Chondrocyte (in vitro differentiated cells): ENCODE measurements around the gene PPP2R1B. TPM values are rescaled to one million over a fixed set of nuclear protein-coding genes. Genes with fewer than 3 reads are reported as not detected.

ENCODE experiments used
- DNase-seq: peaks from one replicate; pipeline ENCODE4 v3.0.0; 2021; ENCODE audit warnings: mixed read lengths, low spot score
- H3K27ac Mint-ChIP-seq: one replicate; pipeline ENCODE4 v1.8.0; 2021; ENCODE audit warnings: mild to moderate bottlenecking, moderate library complexity, mixed read lengths; ENCODE audit not compliant: unreplicated experiment
- H3K27me3 Mint-ChIP-seq: 2 replicates; pipeline ENCODE4 v1.8.0; 2021; ENCODE audit warnings: low read depth, mixed read lengths
- H3K36me3 Mint-ChIP-seq: 2 replicates; pipeline ENCODE4 v1.8.0; 2021; ENCODE audit warnings: low read depth, mixed read lengths
- H3K4me1 Mint-ChIP-seq: 2 replicates; pipeline ENCODE4 v1.8.0; 2021; ENCODE audit warnings: low read depth, mild to moderate bottlenecking, mixed read lengths
- H3K4me3 Mint-ChIP-seq: one replicate; pipeline ENCODE4 v1.8.0; 2021; ENCODE audit warnings: mild to moderate bottlenecking, moderate library complexity, mixed read lengths; ENCODE audit not compliant: unreplicated experiment
- H3K9me3 Mint-ChIP-seq: 2 replicates; pipeline ENCODE4 v1.8.0; 2021; ENCODE audit warnings: low read depth, mixed read lengths
- total RNA-seq: library from RNA; stranded (reverse); gene quantifications from 3 replicates; pipeline ENCODE4 v1.2.1, GENCODE V29; 2021
- TF ChIP-seq, protein P1 (sequence below): fragments of 200-600 bp; sonication (generic); IDR thresholded peaks from 2 replicates; pipeline ENCODE4 v1.5.0; 2021; ENCODE audit warnings: antibody characterized with exemption, mild to moderate bottlenecking, moderate library complexity

The PPP2R1B gene
- total RNA-seq, 1 donor from 2014 or later = 17.2 TPM

- Mint-ChIP-seq H3K4me1 (peaks cover 66% of the 10 kb centered on the region), H3K4me3 (peak overlapping the region; percentile 70)
- no peak for DNase-seq
Measured at GRCh38 chr11:111735262-111736116, 30.7 kb downstream of the PPP2R1B start.

GRCh38 chr11:111734954-111735261, 31.3 kb downstream of the PPP2R1B start:
- DNase-seq = no peak
- Mint-ChIP-seq H3K4me1 (peaks cover 72% of the 10 kb centered on the region), H3K27ac (peak overlapping the region; percentile 99), H3K9me3 (no peaks in the 10 kb centered on the region), H3K27me3 (no peaks in the 10 kb centered on the region), H3K36me3 (peaks cover 3% of the 10 kb centered on the region), H3K4me3 (peak overlapping the region; percentile 70)
- TF ChIP-seq, protein P1, sequence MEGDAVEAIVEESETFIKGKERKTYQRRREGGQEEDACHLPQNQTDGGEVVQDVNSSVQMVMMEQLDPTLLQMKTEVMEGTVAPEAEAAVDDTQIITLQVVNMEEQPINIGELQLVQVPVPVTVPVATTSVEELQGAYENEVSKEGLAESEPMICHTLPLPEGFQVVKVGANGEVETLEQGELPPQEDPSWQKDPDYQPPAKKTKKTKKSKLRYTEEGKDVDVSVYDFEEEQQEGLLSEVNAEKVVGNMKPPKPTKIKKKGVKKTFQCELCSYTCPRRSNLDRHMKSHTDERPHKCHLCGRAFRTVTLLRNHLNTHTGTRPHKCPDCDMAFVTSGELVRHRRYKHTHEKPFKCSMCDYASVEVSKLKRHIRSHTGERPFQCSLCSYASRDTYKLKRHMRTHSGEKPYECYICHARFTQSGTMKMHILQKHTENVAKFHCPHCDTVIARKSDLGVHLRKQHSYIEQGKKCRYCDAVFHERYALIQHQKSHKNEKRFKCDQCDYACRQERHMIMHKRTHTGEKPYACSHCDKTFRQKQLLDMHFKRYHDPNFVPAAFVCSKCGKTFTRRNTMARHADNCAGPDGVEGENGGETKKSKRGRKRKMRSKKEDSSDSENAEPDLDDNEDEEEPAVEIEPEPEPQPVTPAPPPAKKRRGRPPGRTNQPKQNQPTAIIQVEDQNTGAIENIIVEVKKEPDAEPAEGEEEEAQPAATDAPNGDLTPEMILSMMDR = no peak

More at GRCh38 chr11:111735262-111736116, 30.7 kb downstream of the PPP2R1B start:
- Mint-ChIP-seq H3K27ac (peak overlapping the region; percentile 99), H3K9me3 (no peaks in the 10 kb centered on the region), H3K27me3 (no peaks in the 10 kb centered on the region), H3K36me3 (peaks cover 4% of the 10 kb centered on the region)
- TF ChIP-seq, protein P1 = peak; percentile 55

DNA sequence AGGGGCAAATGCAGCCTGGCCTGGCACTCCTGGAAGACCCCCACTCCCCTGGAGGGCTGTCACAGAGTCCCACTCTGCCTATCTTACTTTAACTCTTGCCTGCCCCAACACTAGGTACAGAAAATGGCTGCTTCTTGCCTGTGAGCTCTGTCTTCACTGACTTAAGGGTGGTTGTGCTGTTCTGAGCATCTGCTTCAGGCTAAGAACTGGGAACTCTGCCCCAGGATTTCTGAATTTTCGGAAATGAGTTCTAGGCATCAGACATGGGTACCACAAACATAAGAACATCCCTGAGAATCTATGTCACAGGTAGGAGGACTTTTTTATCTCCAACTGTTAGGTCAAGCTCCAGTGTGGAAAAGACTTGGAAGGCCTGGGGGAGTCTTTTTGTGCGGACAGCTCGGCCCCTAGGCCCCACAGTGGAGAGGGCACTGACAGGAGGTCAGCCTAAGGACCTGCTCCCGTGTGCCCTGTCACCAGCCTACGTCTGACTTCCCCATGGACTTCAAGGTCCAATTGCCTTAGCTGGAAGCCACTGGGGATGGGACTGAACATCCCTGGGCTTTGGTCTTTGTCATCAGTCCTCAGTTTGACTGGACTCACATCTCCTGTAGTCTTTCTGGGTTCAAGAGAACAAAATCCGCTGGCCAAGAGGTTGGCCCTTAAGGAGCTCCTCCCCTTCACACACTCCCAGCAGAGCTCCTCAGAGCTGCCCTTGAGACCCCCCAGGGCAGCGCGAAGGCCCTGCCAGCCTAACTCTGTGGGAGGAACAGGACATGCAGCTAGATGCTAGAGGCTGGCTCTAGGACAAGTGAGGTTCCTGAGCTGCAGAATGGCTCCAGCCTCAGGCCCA, 31.9 kb downstream of the PPP2R1B start:
- H3K4me3 Mint-ChIP-seq = peak overlapping the region; percentile 70
- DNase-seq = no peak
- peak overlapping the region; percentile 99 for H3K27ac Mint-ChIP-seq
- H3K36me3 Mint-ChIP-seq = peaks cover 2% of the 10 kb centered on the region
- no peaks in the 10 kb centered on the region for H3K27me3 Mint-ChIP-seq
- TF ChIP-seq, protein P1 = no peak
- H3K9me3 Mint-ChIP-seq = no peaks in the 10 kb centered on the region
- H3K4me1 Mint-ChIP-seq = peaks cover 77% of the 10 kb centered on the region

DNA sequence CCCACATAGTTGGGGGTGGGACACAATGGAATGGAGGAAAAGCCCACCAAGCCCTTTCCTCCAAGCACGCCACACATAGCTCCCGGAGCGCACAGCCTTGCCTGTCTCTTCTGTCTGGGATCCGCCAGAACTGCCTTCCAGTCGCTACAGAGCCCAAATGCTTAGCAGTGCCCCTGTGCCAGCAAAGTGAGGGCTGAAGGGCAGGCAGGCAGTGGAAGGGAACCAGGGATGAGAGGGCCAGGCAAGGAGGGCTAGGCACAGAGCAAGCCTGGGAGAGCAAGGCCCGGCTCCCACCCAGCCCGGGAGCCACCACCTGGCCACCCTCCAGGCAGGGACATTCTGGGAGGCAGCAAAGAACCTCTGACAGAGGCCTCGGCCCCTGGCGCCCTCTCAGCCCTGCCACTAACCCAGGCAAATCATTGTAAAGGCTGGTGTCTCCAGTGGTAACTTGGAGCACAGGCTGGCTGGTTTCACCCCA, 32.5 kb downstream of the PPP2R1B start:
- TF ChIP-seq, protein P1 = no peak
- peaks cover 83% of the 10 kb centered on the region for H3K4me1 Mint-ChIP-seq
- peak overlapping the region; percentile 68 for H3K27ac Mint-ChIP-seq
- no peak for DNase-seq
- peaks cover 2% of the 10 kb centered on the region for H3K36me3 Mint-ChIP-seq
- no peak overlapping the region for H3K4me3 Mint-ChIP-seq
- no peaks in the 10 kb centered on the region for H3K27me3 Mint-ChIP-seq
- no peaks in the 10 kb centered on the region for H3K9me3 Mint-ChIP-seq

GRCh38 chr11:111733016-111733415, 33.2 kb downstream of the PPP2R1B start:
- DNase-seq = no peak
- H3K36me3 Mint-ChIP-seq = peaks cover 1% of the 10 kb centered on the region
- TF ChIP-seq, protein P1 = no peak
- H3K4me1 Mint-ChIP-seq = peaks cover 80% of the 10 kb centered on the region
- peak overlapping the region; percentile 68 for H3K27ac Mint-ChIP-seq
- no peak overlapping the region for H3K4me3 Mint-ChIP-seq
- H3K27me3 Mint-ChIP-seq = no peaks in the 10 kb centered on the region
- H3K9me3 Mint-ChIP-seq = no peaks in the 10 kb centered on the region
